HCT116 (cell line): ENCODE measurements around the gene PROX1. TPM values are rescaled to one million over a fixed set of nuclear protein-coding genes. Genes with fewer than 3 reads are reported as not detected.

ENCODE experiments used
- ATAC-seq: fragments of 200-7000 bp; cut with Tn5 transposase; 2 replicates; pipeline ENCODE4 v1.9.1; 2020; ENCODE audit warnings: mild to moderate bottlenecking, moderate library complexity
- BruUV-seq: library from RNA; stranded (reverse); fragments of 400-500 nt; replicated peaks from 2 replicates; lab custom pipeline; 2021; lab: Mats Ljungman, UMichigan
- CTCF ChIA-PET: fragments of 300-600 bp; sonication (Branson Sonifier 250); formaldehyde crosslinking; loops from one replicate; lab custom pipeline; 2021; ENCODE audit warnings: antibody characterized with exemption; lab: Charles Lee
- POLR2A ChIA-PET: fragments of 300-600, 350-600 bp; sonication (Branson Sonifier 250); formaldehyde crosslinking; loops from one replicate; lab custom pipeline; 2021; ENCODE audit warnings: antibody characterized with exemption; lab: Charles Lee
- RAD21 ChIA-PET, 2 experiments: fragments of 300-600 bp; sonication (Branson Sonifier 250); formaldehyde crosslinking; loops; one replicate each; lab custom pipeline; 2023; ENCODE audit warnings: low total read pairs in 2 of 2; ENCODE audit not compliant: uncharacterized antibody in 2 of 2, unreplicated experiment in 2 of 2, low non-redundant PET in 1 of 2; lab: Charles Lee
- DNase-seq: peaks from one replicate; pipeline ENCODE4 v3.0.0-alpha.2; 2010; ENCODE audit warnings: low read depth, low spot score
- H2AFZ ChIP-seq: fragments of 200-600 bp; shearing (Covaris generic), sonication (generic); 2 replicates; pipeline ENCODE4 v1.6.1; 2017; ENCODE audit warnings: low read depth, mixed run types, mixed read lengths, antibody characterized with exemption, low read length; ENCODE audit not compliant: poor library complexity, severe bottlenecking
- H3K27ac ChIP-seq: 2 replicates; pipeline ENCODE4 v1.5.1; 2012; ENCODE audit warnings: low read depth, low read length
- H3K27me3 ChIP-seq: fragments of 200-600 bp; sonication (generic); 2 replicates; pipeline ENCODE4 v1.6.1; 2016; ENCODE audit warnings: mixed run types, low read length, mixed read lengths; ENCODE audit not compliant: insufficient read depth
- H3K36me3 ChIP-seq, 2 experiments: fragments of 200-500 bp in 1 of 2; fragments of 200-600 bp in 1 of 2; sonication (Bioruptor generic) in 1 of 2; sonication (generic) in 1 of 2; 2 replicates each; pipeline versions ENCODE4 v1.5.1 to v1.6.1; 2014 to 2016; ENCODE audit warnings: low read length in 2 of 2, inconsistent platforms in 1 of 2, mixed read lengths in 1 of 2, mixed run types in 1 of 2; ENCODE audit not compliant: insufficient read depth in 2 of 2, control insufficient read depth in 1 of 2
- H3K4me1 ChIP-seq, 2 experiments: fragments of 200-600 bp in 1 of 2; sonication (generic) in 1 of 2; 2 replicates each; pipeline versions ENCODE4 v1.5.1 to v1.6.1; 2012 to 2017; ENCODE audit warnings: low read length in 2 of 2, inconsistent platforms in 1 of 2, mild to moderate bottlenecking in 1 of 2, mixed read lengths in 1 of 2, mixed run types in 1 of 2, moderate library complexity in 1 of 2; ENCODE audit not compliant: insufficient read depth in 2 of 2, control insufficient read depth in 1 of 2
- H3K4me2 ChIP-seq: fragments of 200-600 bp; sonication (generic); 2 replicates; pipeline ENCODE4 v1.6.1; 2017; ENCODE audit warnings: mixed run types, low read length, mixed read lengths
- H3K4me3 ChIP-seq, 2 experiments: fragments of 200-600 bp in 1 of 2; sonication (generic) in 1 of 2; replicated peaks in 1 of 2; 2 replicates each; pipeline ENCODE4 v1.5.1; 2011 to 2016; ENCODE audit warnings: low read length in 2 of 2, control low read depth in 1 of 2, low read depth in 1 of 2, mild to moderate bottlenecking in 1 of 2, mixed read lengths in 1 of 2, mixed run types in 1 of 2
- H3K79me2 ChIP-seq: fragments of 200-600 bp; sonication (generic); 2 replicates; pipeline ENCODE4 v1.6.1; 2017; ENCODE audit warnings: mild to moderate bottlenecking, mixed run types, low read length, moderate library complexity, mixed read lengths; ENCODE audit not compliant: insufficient read depth
- H3K9ac ChIP-seq: fragments of 200-600 bp; sonication (generic); 2 replicates; pipeline ENCODE4 v1.6.1; 2016; ENCODE audit warnings: low read length, mixed read lengths
- H3K9me2 ChIP-seq: fragments of 200-600 bp; sonication (generic), shearing (Covaris generic); 2 replicates; pipeline ENCODE4 v1.6.1; 2017; ENCODE audit warnings: mixed run types, mild to moderate bottlenecking, moderate library complexity; ENCODE audit not compliant: insufficient read depth
- H3K9me3 ChIP-seq, 2 experiments: fragments of 200-500 bp in 1 of 2; fragments of 200-600 bp in 1 of 2; sonication (Bioruptor generic) in 1 of 2; sonication (generic) in 1 of 2; 2 replicates each; pipeline ENCODE4 v1.6.1; 2014 to 2017; ENCODE audit warnings: low read length in 2 of 2, mixed read lengths in 2 of 2, inconsistent platforms in 1 of 2, low read depth in 1 of 2, mild to moderate bottlenecking in 1 of 2, mixed run types in 1 of 2, moderate library complexity in 1 of 2; ENCODE audit not compliant: control insufficient read depth in 1 of 2, insufficient read depth in 1 of 2
- H4K20me1 ChIP-seq: fragments of 200-600 bp; sonication (generic), shearing (Covaris generic); 2 replicates; pipeline ENCODE4 v1.6.1; 2017; ENCODE audit warnings: mixed run types, mild to moderate bottlenecking, moderate library complexity; ENCODE audit not compliant: insufficient read depth
- CBX3 ChIP-seq: IDR thresholded peaks from 2 replicates; pipeline ENCODE4 v1.6.1; 2012; ENCODE audit warnings: low read depth
- CEBPB ChIP-seq: IDR thresholded peaks from 2 replicates; pipeline ENCODE4 v1.6.1; 2012; ENCODE audit warnings: low read depth
- CTCF ChIP-seq, 3 experiments: fragments of 200-600 bp in 1 of 3; sonication (generic) in 1 of 3; IDR thresholded peaks in 2 of 3; conservative IDR thresholded peaks in 1 of 3; 2 replicates each; pipeline ENCODE4 v1.5.1; 2012 to 2017; ENCODE audit warnings: low read depth in 2 of 3, low read length in 2 of 3, antibody characterized with exemption in 1 of 3, borderline replicate concordance in 1 of 3, control low read depth in 1 of 3, mild to moderate bottlenecking in 1 of 3, mixed read lengths in 1 of 3, mixed run types in 1 of 3, moderate library complexity in 1 of 3; ENCODE audit not compliant: insufficient read depth in 1 of 3
- EGR1 ChIP-seq: IDR thresholded peaks from 2 replicates; pipeline ENCODE4 v1.6.1; 2012; ENCODE audit warnings: low read depth
- ELF1 ChIP-seq: IDR thresholded peaks from 2 replicates; pipeline ENCODE4 v1.6.1; 2012; ENCODE audit warnings: low read depth, borderline replicate concordance
- POLR2A ChIP-seq: IDR thresholded peaks from 2 replicates; pipeline ENCODE4 v1.7.0; 2011; ENCODE audit warnings: borderline replicate concordance; ENCODE audit not compliant: insufficient read depth, insufficient read length; ENCODE audit errors: extremely low read depth
- POLR2AphosphoS5 ChIP-seq: IDR thresholded peaks from 2 replicates; pipeline ENCODE4 v1.6.1; 2011; ENCODE audit warnings: mild to moderate bottlenecking, low read depth, low read length, moderate library complexity
- RAD21 ChIP-seq: IDR thresholded peaks from 2 replicates; pipeline ENCODE4 v1.6.1; 2012; ENCODE audit warnings: low read depth, mild to moderate bottlenecking
- SP1 ChIP-seq: IDR thresholded peaks from 2 replicates; pipeline ENCODE4 v1.6.1; 2012; ENCODE audit warnings: low read depth
- SRF ChIP-seq: IDR thresholded peaks from 2 replicates; pipeline ENCODE4 v1.6.1; 2012; ENCODE audit warnings: low read depth
- TCF7L2 ChIP-seq: IDR thresholded peaks from 2 replicates; pipeline ENCODE4 v1.7.0; 2011; ENCODE audit warnings: borderline replicate concordance, inconsistent platforms; ENCODE audit not compliant: insufficient read depth, insufficient read length; ENCODE audit errors: extremely low read depth
- ZFX ChIP-seq: fragments of 450-650 bp; IDR thresholded peaks from 2 replicates; pipeline ENCODE4 v1.6.1; 2017
- intact Hi-C: fragments of 100-400 bp; cut with micrococcal nuclease; formaldehyde crosslinking; loops from 2 replicates; pipeline ENCODE4 v1.10.0; 2022
- total RNA-seq: library from RNA; stranded (reverse); gene quantifications from one replicate; pipeline ENCODE4 v1.2.1, GENCODE V29; 2021; ENCODE audit not compliant: unreplicated experiment
- TF ChIP-seq, protein P1 (sequence below): IDR thresholded peaks from 2 replicates; pipeline ENCODE4 v1.6.1; 2012
- TF ChIP-seq, protein P2 (sequence below): IDR thresholded peaks from 2 replicates; pipeline ENCODE4 v1.6.1; 2012

Gene PROX1
- total RNA-seq, 1 experiment from 2014 or later, result 0.22 TPM

- Histone ChIP-seq H2AFZ (no peak overlapping the region), H4K20me1 (no peaks in the 10 kb centered on the region), H3K27me3 (peaks cover 11% of the 10 kb centered on the region; the same call in 1 of the 2 replicates), H3K4me2 (no peak overlapping the region), H3K9me2 (no peaks in the 10 kb centered on the region), H3K9me3 (no peaks in the 10 kb centered on the region), H3K9ac (no peak overlapping the region), H3K79me2 (no peaks in the 10 kb centered on the region), H3K27ac (no peak overlapping the region), H3K36me3 (no peaks in the 10 kb centered on the region), H3K4me3 (no peak overlapping the region), H3K4me1 (no peaks in the 10 kb centered on the region)
- DNase-seq (no peak), ATAC-seq (no peak)
- TF ChIP-seq TCF7L2, result no peak
- TF ChIP-seq, protein P1, sequence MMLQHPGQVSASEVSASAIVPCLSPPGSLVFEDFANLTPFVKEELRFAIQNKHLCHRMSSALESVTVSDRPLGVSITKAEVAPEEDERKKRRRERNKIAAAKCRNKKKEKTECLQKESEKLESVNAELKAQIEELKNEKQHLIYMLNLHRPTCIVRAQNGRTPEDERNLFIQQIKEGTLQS, result no peak
- ChIA-PET RAD21 (no interaction called here), CTCF (no interaction called here), POLR2A (no interaction called here)
- intact Hi-C loops, result no loop called here
- no TSS peak for BruUV-seq
These were observed 34.5 kb downstream of the PROX1 start for GRCh38 chr1:214022229-214022791.

- CTCF ChIA-PET, result no interaction called here
- no peak for ATAC-seq
These were observed 35.1 kb downstream of the PROX1 start for GRCh38 chr1:214022810-214023425.

More at GRCh38 chr1:214022810-214023425, 35.1 kb downstream of the PROX1 start:
- Histone ChIP-seq H3K27ac (no peak overlapping the region), H3K9me3 (no peaks in the 10 kb centered on the region), H3K36me3 (no peaks in the 10 kb centered on the region), H3K79me2 (no peaks in the 10 kb centered on the region), H3K4me2 (no peak overlapping the region), H2AFZ (no peak overlapping the region), H3K9me2 (no peaks in the 10 kb centered on the region), H3K4me3 (no peak overlapping the region), H3K9ac (no peak overlapping the region), H4K20me1 (no peaks in the 10 kb centered on the region), H3K27me3 (peaks cover 11% of the 10 kb centered on the region; the same call in 1 of the 2 replicates), H3K4me1 (no peaks in the 10 kb centered on the region)
- ChIA-PET POLR2A (no interaction called here), RAD21 (no interaction called here)
- no TSS peak for BruUV-seq
- intact Hi-C loops, result no loop called here
- TF ChIP-seq POLR2A (no peak), CTCF (IDR thresholded peaks at IDR 0.05 in 2 of 3, conservative IDR thresholded peaks at IDR 0.05 in 1 of 3; ENCODE audit: borderline replicate concordance in 1 of 3, insufficient read depth in 1 of 3, low read depth in 2 of 3, low read length in 2 of 3) (no peak), SRF (no peak), EGR1 (no peak), SP1 (no peak), ELF1 (no peak), CBX3 (no peak), ZFX (no peak), CEBPB (no peak), RAD21 (no peak), POLR2AphosphoS5 (no peak)
- TF ChIP-seq, protein P2, sequence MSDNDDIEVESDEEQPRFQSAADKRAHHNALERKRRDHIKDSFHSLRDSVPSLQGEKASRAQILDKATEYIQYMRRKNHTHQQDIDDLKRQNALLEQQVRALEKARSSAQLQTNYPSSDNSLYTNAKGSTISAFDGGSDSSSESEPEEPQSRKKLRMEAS, result no peak
- DNase-seq, result no peak
